H1 (cell line): Measurements from ENCODE around the gene LYPD1. TPM values are rescaled to one million over a fixed set of nuclear protein-coding genes. Genes with fewer than 3 reads are reported as not detected.

Experiments used
- EGR1 ChIP-seq: IDR thresholded peaks from 2 replicates; pipeline ENCODE4 v1.6.1; 2011; ENCODE audit warnings: low read depth, low read length, borderline replicate concordance
- KDM1A ChIP-seq: fragments of 200-600, 300-600 bp; sonication (generic); IDR thresholded peaks from 2 replicates; pipeline ENCODE4 v1.7.1; 2016; ENCODE audit warnings: mild to moderate bottlenecking, low read length, borderline replicate concordance
- NANOG ChIP-seq: IDR thresholded peaks from 2 replicates; pipeline ENCODE4 v1.6.1; 2011; ENCODE audit warnings: low read length, low read depth, mild to moderate bottlenecking, inconsistent platforms; ENCODE audit not compliant: insufficient read depth, poor library complexity, severe bottlenecking
- TAF7 ChIP-seq: optimal IDR thresholded peaks from 2 replicates; pipeline ENCODE3; 2011; ENCODE audit warnings: low read depth, mild to moderate bottlenecking, inconsistent platforms, low read length, moderate library complexity, borderline replicate concordance
- polyA plus RNA-seq, 7 experiments: library from polyadenylated mRNA; depleted of rRNA in 3 of 7; stranded (reverse) in 5 of 7; unstranded in 2 of 7; fragments of >200 nt in 5 of 7; fragments of 200-250 nt in 2 of 7; gene quantifications; 1 replicate in 5 of 7; 2 replicates in 1 of 7; 4 replicates in 1 of 7; pipeline versions ENCODE4 v1.2.1 to v1.2.3, GENCODE V29; 2011 to 2013; ENCODE audit warnings: missing spikeins in 2 of 7, mixed read lengths in 2 of 7
- total RNA-seq: library from RNA; stranded (reverse); fragmentation: NEBNext Ultra II Directional; extraction: Animal tissue kit (Norgen Biotek cat#: 25700); gene quantifications from 2 replicates; pipeline ENCODE4 v1.2.1, GENCODE V29; 2021
- TF ChIP-seq, protein P1 (sequence below): IDR thresholded peaks from 2 replicates; pipeline ENCODE4 v1.6.1; 2011; ENCODE audit warnings: low read length, improper control_type of control experiment

Gene LYPD1
- total and polyA plus RNA-seq, 2 of the 8 experiments (the other 6 are each of a cell fraction or from before 2014, with no cell fraction given), result 1.9 to 2.7 TPM

DNA sequence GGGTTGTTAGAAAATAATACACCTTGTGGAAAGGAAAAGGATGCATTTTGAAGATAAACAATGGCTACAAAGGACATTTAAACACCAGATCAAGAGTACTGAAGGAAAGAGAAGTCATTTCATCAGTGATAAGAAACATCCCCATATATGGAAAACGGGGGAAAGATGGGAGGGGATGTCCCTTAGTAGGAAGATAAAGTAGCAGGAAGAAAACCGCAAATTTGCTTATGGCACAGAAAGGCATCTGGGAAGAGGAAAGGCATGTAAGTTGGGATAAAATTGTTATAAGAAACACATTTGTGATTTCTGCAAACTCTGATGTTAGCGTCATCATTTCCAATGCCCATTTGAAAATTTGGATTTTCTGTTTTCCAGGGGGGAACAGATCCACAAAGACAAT is 10.5 kb upstream of the LYPD1 start (continued):
- no peak for TF ChIP-seq TAF7
- TF ChIP-seq EGR1, result no peak
- TF ChIP-seq, protein P1, sequence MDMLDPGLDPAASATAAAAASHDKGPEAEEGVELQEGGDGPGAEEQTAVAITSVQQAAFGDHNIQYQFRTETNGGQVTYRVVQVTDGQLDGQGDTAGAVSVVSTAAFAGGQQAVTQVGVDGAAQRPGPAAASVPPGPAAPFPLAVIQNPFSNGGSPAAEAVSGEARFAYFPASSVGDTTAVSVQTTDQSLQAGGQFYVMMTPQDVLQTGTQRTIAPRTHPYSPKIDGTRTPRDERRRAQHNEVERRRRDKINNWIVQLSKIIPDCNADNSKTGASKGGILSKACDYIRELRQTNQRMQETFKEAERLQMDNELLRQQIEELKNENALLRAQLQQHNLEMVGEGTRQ, result no peak
- no peak for TF ChIP-seq NANOG
- TF ChIP-seq KDM1A, result no peak
